ENCODE measurements around the gene LRMDA. TPM values are rescaled to one million over a fixed set of nuclear protein-coding genes. Genes with fewer than 3 reads are reported as not detected.

The LRMDA gene
- total RNA-seq, 1 experiment from 2014 or later = 4.8 TPM

GRCh38 chr10:75655791-75656451, 224.5 kb downstream of the LRMDA start:
- CTCF ChIA-PET = no interaction called here
- no peaks in the 10 kb centered on the region for H3K9me2 ChIP-seq (ENCODE audit: insufficient read depth)
- RAD21 ChIA-PET (ENCODE audit: low non-redundant PET in 1 of 2, low total read pairs in 2 of 2, uncharacterized antibody in 2 of 2, unreplicated experiment in 2 of 2) = no interaction called here
- no peak overlapping the region for H3K27ac ChIP-seq (ENCODE audit: low read depth, low read length)
- no peaks in the 10 kb centered on the region for H4K20me1 ChIP-seq (ENCODE audit: insufficient read depth)
- no peaks in the 10 kb centered on the region for H3K79me2 ChIP-seq (ENCODE audit: insufficient read depth, low read length)
- TF ChIP-seq EZH2phosphoT487 (IDR thresholded peaks at IDR 0.05; ENCODE audit: borderline replicate concordance) = no peak
- no peak for TF ChIP-seq REST (IDR thresholded peaks at IDR 0.05; ENCODE audit: low read depth)
- TF ChIP-seq CBX3 (IDR thresholded peaks at IDR 0.05; ENCODE audit: low read depth) = no peak
- no peak for TF ChIP-seq SP1 (IDR thresholded peaks at IDR 0.05; ENCODE audit: low read depth)
- no peak for TF ChIP-seq SRF (IDR thresholded peaks at IDR 0.05; ENCODE audit: low read depth)
- no peak for TF ChIP-seq POLR2AphosphoS5 (IDR thresholded peaks at IDR 0.05; ENCODE audit: low read depth, low read length)
- TF ChIP-seq CEBPB (IDR thresholded peaks at IDR 0.05; ENCODE audit: low read depth) = no peak
- no peak for TF ChIP-seq RAD21 (IDR thresholded peaks at IDR 0.05; ENCODE audit: low read depth)
- no peak for TF ChIP-seq YY1 (IDR thresholded peaks at IDR 0.05; ENCODE audit: extremely low read depth, insufficient replicate concordance, low read depth, low read length)
- TF ChIP-seq EZH2 (IDR thresholded peaks at IDR 0.05) = no peak
- TF ChIP-seq, protein P1, sequence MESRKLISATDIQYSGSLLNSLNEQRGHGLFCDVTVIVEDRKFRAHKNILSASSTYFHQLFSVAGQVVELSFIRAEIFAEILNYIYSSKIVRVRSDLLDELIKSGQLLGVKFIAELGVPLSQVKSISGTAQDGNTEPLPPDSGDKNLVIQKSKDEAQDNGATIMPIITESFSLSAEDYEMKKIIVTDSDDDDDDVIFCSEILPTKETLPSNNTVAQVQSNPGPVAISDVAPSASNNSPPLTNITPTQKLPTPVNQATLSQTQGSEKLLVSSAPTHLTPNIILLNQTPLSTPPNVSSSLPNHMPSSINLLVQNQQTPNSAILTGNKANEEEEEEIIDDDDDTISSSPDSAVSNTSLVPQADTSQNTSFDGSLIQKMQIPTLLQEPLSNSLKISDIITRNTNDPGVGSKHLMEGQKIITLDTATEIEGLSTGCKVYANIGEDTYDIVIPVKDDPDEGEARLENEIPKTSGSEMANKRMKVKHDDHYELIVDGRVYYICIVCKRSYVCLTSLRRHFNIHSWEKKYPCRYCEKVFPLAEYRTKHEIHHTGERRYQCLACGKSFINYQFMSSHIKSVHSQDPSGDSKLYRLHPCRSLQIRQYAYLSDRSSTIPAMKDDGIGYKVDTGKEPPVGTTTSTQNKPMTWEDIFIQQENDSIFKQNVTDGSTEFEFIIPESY (IDR thresholded peaks at IDR 0.05; ENCODE audit: extremely low read depth, insufficient replicate concordance, low read length) = no peak
- TF ChIP-seq SIN3A (IDR thresholded peaks at IDR 0.05; ENCODE audit: low read depth) = no peak
- no peak overlapping the region for H3K4me2 ChIP-seq (ENCODE audit: low read length)
- DNase-seq (ENCODE audit: low read depth, low spot score) (no peak), ATAC-seq (no peak)
- no peak overlapping the region for H3K9ac ChIP-seq (ENCODE audit: low read length)
- POLR2A ChIA-PET = no interaction called here
- H3K4me3 ChIP-seq (replicated peaks in 1 of 2; ENCODE audit: low read depth in 1 of 2, low read length in 2 of 2) = no peak overlapping the region
- no peak overlapping the region for H2AFZ ChIP-seq (ENCODE audit: low read depth, low read length, poor library complexity, severe bottlenecking)
- peaks cover 0 to 10% of the 10 kb centered on the region in 2 experiments; a peak in 1 of 4 replicates for H3K4me1 ChIP-seq (ENCODE audit: control insufficient read depth in 1 of 2, insufficient read depth in 2 of 2, low read length in 2 of 2)
- intact Hi-C loops (cut with micrococcal nuclease) = no loop called here
- no peaks in the 10 kb centered on the region for H3K36me3 ChIP-seq (ENCODE audit: control insufficient read depth in 1 of 2, insufficient read depth in 2 of 2, low read length in 2 of 2)
- H3K27me3 ChIP-seq (ENCODE audit: insufficient read depth, low read length) = 0 out of 2 replicates have a peak, but pooled peaks cover 5% of the 10 kb centered on the region
- no peaks in the 10 kb centered on the region for H3K9me3 ChIP-seq (ENCODE audit: control insufficient read depth in 1 of 2, insufficient read depth in 1 of 2, low read depth in 1 of 2, low read length in 2 of 2)
- no TSS peak for BruUV-seq (replicated peaks)

All from HCT116 (cell line).